A673 (cell line): ENCODE results near the gene STEAP1B. TPM values are rescaled to one million over a fixed set of nuclear protein-coding genes. Genes with fewer than 3 reads are reported as not detected.

Experiments used
- BruUV-seq: library from RNA; stranded (reverse); fragments of 400-500 nt; replicated peaks from 2 replicates; lab custom pipeline; 2021; lab: Mats Ljungman, UMichigan
- CTCF ChIA-PET: fragments of 300-600 bp; sonication (Branson Sonifier 250); formaldehyde crosslinking; loops from one replicate; lab custom pipeline; 2022; ENCODE audit warnings: antibody characterized with exemption; lab: Charles Lee
- POLR2A ChIA-PET: fragments of 300-600 bp; sonication (Branson Sonifier 250); formaldehyde crosslinking; loops from one replicate; lab custom pipeline; 2022; ENCODE audit warnings: antibody characterized with exemption; ENCODE audit not compliant: low non-redundant PET; lab: Charles Lee
- DNase-seq: peaks from one replicate; pipeline ENCODE4 v3.0.0-alpha.2; 2015; ENCODE audit warnings: low spot score
- H3K27ac ChIP-seq: fragments of 200-600 bp; sonication (generic); 2 replicates; pipeline ENCODE4 v1.5.1; 2016; ENCODE audit warnings: mixed run types, low read depth, mild to moderate bottlenecking, mixed read lengths, antibody characterized with exemption, low read length; ENCODE audit not compliant: poor library complexity, severe bottlenecking
- H3K27me3 ChIP-seq: fragments of 200-600 bp; sonication (generic); replicated peaks from 2 replicates; pipeline ENCODE4 v1.6.1; 2017; ENCODE audit warnings: mixed run types, low read depth, mild to moderate bottlenecking, mixed read lengths, antibody characterized with exemption, low read length; ENCODE audit not compliant: insufficient read depth, poor library complexity
- H3K36me3 ChIP-seq: fragments of 200-600 bp; sonication (generic); 2 replicates; pipeline ENCODE4 v1.6.1; 2016; ENCODE audit warnings: mixed run types, mild to moderate bottlenecking, mixed read lengths, antibody characterized with exemption, low read length; ENCODE audit not compliant: insufficient read depth, poor library complexity, severe bottlenecking
- H3K4me1 ChIP-seq: fragments of 200-600 bp; sonication (generic); 2 replicates; pipeline ENCODE4 v1.6.1; 2017; ENCODE audit warnings: mixed run types, mild to moderate bottlenecking, mixed read lengths, antibody characterized with exemption, low read length; ENCODE audit not compliant: insufficient read depth, poor library complexity, severe bottlenecking
- H3K4me3 ChIP-seq: fragments of 200-600 bp; sonication (generic); 2 replicates; pipeline ENCODE4 v1.5.1; 2016; ENCODE audit warnings: low read depth, mixed run types, mild to moderate bottlenecking, mixed read lengths, low read length; ENCODE audit not compliant: poor library complexity, severe bottlenecking
- H3K9me3 ChIP-seq: fragments of 200-600 bp; sonication (generic); 2 replicates; pipeline ENCODE4 v1.6.1; 2016; ENCODE audit warnings: mixed run types, low read depth, mild to moderate bottlenecking, mixed read lengths, antibody characterized with exemption, low read length; ENCODE audit not compliant: poor library complexity, severe bottlenecking
- CTCF ChIP-seq: fragments of 300-800, 200-600 bp; sonication (generic); conservative IDR thresholded peaks from 2 replicates; pipeline ENCODE4 v1.5.1; 2017; ENCODE audit warnings: low read depth, mild to moderate bottlenecking, antibody characterized with exemption, low read length, moderate library complexity, mixed read lengths
- EZH2 ChIP-seq: fragments of 200-600 bp; sonication (generic); IDR thresholded peaks from 2 replicates; pipeline ENCODE4 v1.6.1; 2017; ENCODE audit warnings: borderline replicate concordance, low read depth, mild to moderate bottlenecking, mixed read lengths, antibody characterized with exemption, low read length; ENCODE audit not compliant: poor library complexity, severe bottlenecking
- intact Hi-C: fragments of 100-400 bp; cut with micrococcal nuclease; formaldehyde crosslinking; loops from one replicate; pipeline ENCODE4 v1.10.0; 2022; ENCODE audit not compliant: unreplicated experiment
- total RNA-seq: library from RNA; stranded (reverse); gene quantifications from 2 replicates; pipeline ENCODE4 v1.2.3, GENCODE V29; 2021

Gene STEAP1B
- total RNA-seq, 1 experiment from 2014 or later = 49.9 TPM

- ChIA-PET POLR2A (no interaction called here), CTCF (no interaction called here)
- intact Hi-C loops = no loop called here
- no peak for DNase-seq
- Histone ChIP-seq H3K27ac (no peak overlapping the region), H3K9me3 (no peaks in the 10 kb centered on the region), H3K4me1 (no peaks in the 10 kb centered on the region), H3K4me3 (no peak overlapping the region), H3K27me3 (peaks cover 25% of the 10 kb centered on the region), H3K36me3 (no peaks in the 10 kb centered on the region)
- no TSS peak for BruUV-seq
- TF ChIP-seq CTCF (no peak), EZH2 (no peak)
These were observed 43.2 kb upstream of the STEAP1B start for GRCh38 chr7:22543169-22543568.

- POLR2A ChIA-PET = no interaction called here
These were observed 42.7 kb upstream of the STEAP1B start for GRCh38 chr7:22542669-22543068.

GRCh38 chr7:22542254-22542653 lies 42.3 kb upstream of the STEAP1B start:
- CTCF ChIA-PET = no interaction called here
- intact Hi-C loops = no loop called here

More at GRCh38 chr7:22542669-22543068, 42.7 kb upstream of the STEAP1B start:
- intact Hi-C loops = no loop called here
- Histone ChIP-seq H3K9me3 (no peaks in the 10 kb centered on the region), H3K4me3 (no peak overlapping the region), H3K36me3 (no peaks in the 10 kb centered on the region), H3K27me3 (peaks cover 20% of the 10 kb centered on the region), H3K27ac (no peak overlapping the region), H3K4me1 (no peaks in the 10 kb centered on the region)
- no peak for DNase-seq
- CTCF ChIA-PET = no interaction called here
- no TSS peak for BruUV-seq
- TF ChIP-seq CTCF (no peak), EZH2 (no peak)

More at GRCh38 chr7:22542254-22542653, 42.3 kb upstream of the STEAP1B start:
- no TSS peak for BruUV-seq
- H3K27ac ChIP-seq = no peak overlapping the region
- no peak for DNase-seq
- POLR2A ChIA-PET = no interaction called here
- H3K27me3 ChIP-seq = peaks cover 16% of the 10 kb centered on the region
- H3K4me3 ChIP-seq = no peak overlapping the region
- no peaks in the 10 kb centered on the region for H3K9me3 ChIP-seq
- H3K4me1 ChIP-seq = no peaks in the 10 kb centered on the region
- TF ChIP-seq CTCF (no peak), EZH2 (no peak)
- H3K36me3 ChIP-seq = no peaks in the 10 kb centered on the region
